ENCODE measurements around the gene CCDC180.

DNA sequence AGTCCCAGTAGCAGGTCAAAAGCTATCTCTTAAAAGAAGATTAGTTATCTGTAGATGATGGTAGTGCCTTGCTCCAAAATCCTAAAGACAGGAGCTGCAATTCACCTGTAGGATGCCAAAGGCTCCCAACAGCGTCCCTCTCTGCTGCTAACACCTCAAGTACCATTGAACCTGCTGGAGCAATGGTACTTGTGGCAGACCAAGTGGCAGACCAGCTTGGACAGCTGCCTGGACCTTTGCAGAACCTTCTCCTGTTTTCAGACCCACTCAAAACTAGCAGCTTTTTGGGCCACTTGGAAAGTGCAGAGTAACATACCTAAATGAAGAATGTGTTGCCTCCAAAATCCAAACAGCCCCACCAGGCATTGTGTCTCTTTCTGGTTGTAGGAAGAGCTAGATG lies 6.9 kb upstream of the CCDC180 start:
- TF ChIP-seq, protein P1, sequence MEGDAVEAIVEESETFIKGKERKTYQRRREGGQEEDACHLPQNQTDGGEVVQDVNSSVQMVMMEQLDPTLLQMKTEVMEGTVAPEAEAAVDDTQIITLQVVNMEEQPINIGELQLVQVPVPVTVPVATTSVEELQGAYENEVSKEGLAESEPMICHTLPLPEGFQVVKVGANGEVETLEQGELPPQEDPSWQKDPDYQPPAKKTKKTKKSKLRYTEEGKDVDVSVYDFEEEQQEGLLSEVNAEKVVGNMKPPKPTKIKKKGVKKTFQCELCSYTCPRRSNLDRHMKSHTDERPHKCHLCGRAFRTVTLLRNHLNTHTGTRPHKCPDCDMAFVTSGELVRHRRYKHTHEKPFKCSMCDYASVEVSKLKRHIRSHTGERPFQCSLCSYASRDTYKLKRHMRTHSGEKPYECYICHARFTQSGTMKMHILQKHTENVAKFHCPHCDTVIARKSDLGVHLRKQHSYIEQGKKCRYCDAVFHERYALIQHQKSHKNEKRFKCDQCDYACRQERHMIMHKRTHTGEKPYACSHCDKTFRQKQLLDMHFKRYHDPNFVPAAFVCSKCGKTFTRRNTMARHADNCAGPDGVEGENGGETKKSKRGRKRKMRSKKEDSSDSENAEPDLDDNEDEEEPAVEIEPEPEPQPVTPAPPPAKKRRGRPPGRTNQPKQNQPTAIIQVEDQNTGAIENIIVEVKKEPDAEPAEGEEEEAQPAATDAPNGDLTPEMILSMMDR (IDR thresholded peaks at IDR 0.05; ENCODE audit: low read depth, low read length) = no peak
- TF ChIP-seq EZH2phosphoT487 (IDR thresholded peaks at IDR 0.05; ENCODE audit: low read depth) = no peak

All from OCI-LY3 (cell line).